ENCODE data around the gene FGF4. TPM values are rescaled to one million over a fixed set of nuclear protein-coding genes. Genes with fewer than 3 reads are reported as not detected.

FGF4 gene
- total and polyA plus RNA-seq, 2 donors (not counting 3 experiments of a cell fraction or from before 2014, with no cell fraction given), result not detected

DNA sequence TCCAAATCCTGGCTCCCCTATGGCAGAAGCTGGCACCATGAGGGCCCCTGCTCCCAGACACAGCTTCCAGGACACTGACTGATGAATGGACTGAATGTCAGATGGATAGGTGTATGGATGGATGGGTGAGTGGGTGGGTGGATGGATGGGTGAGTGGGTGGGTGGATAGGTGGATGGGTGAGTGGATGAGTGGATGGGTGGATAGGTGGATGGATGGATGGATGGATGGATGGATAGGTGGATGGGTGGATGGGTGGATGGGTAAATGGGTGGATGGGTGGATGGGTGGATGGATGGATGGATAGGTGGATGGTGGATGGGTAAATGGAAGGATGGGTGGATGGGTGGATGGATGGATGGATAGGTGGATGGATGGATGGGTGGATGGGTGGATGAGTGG is 39.8 kb upstream of the FGF4 start:
- Histone ChIP-seq H3K9me1 (replicated peaks; ENCODE audit: control insufficient read depth, extremely low read depth, insufficient read depth, low read length) (no peaks in the 10 kb centered on the region), H3K79me2 (ENCODE audit: control insufficient read depth, insufficient read depth, low read length) (no peaks in the 10 kb centered on the region), H3K4me2 (ENCODE audit: insufficient read depth, low read length) (no peak overlapping the region), H3K9me3 (replicated peaks; ENCODE audit: control insufficient read depth, insufficient read depth, low read length) (no peaks in the 10 kb centered on the region), H3K4me1 (ENCODE audit: control insufficient read depth, extremely low read depth, insufficient read depth, low read length) (no peaks in the 10 kb centered on the region), H3K36me3 (ENCODE audit: control insufficient read depth in 2 of 2, extremely low read depth in 1 of 2, insufficient read depth in 2 of 2, low read length in 2 of 2) (no peaks in the 10 kb centered on the region), H2AFZ (ENCODE audit: low read depth, low read length) (no peak overlapping the region), H3K9ac (replicated peaks; ENCODE audit: extremely low read depth, insufficient read depth, low read length) (no peak overlapping the region), H3K27me3 (ENCODE audit: control insufficient read depth in 2 of 2, insufficient read depth in 2 of 2, low read length in 2 of 2) (peaks cover 29 to 35% of the 10 kb centered on the region in 2 experiments), H4K20me1 (replicated peaks; ENCODE audit: control insufficient read depth, extremely low read depth, insufficient read depth, low read length) (no peaks in the 10 kb centered on the region), H3K27ac (ENCODE audit: insufficient read depth, low read depth, low read length) (no peak overlapping the region), H3K4me3 (replicated peaks in 1 of 3; ENCODE audit: insufficient read depth in 1 of 3, low read depth in 1 of 3, low read length in 3 of 3) (no peak overlapping the region)
- CTCF ChIA-PET, result no interaction called here
- POLR2A ChIA-PET, result no interaction called here
- dilution Hi-C loops (cut with MboI; ENCODE audit: extremely low pct_ligation_motif_present, low sequenced_read_pairs), result no loop called here
- TF ChIP-seq GATA2 (IDR thresholded peaks at IDR 0.05; ENCODE audit: insufficient read depth, insufficient read length, low read depth, low read length) (no peak), POLR2A (IDR thresholded peaks at IDR 0.05; ENCODE audit: low read depth, low read length) (no peak), MAX (IDR thresholded peaks at IDR 0.05; ENCODE audit: insufficient read depth, insufficient read length) (no peak)
- FAIRE-seq (no peak), DNase-seq (ENCODE audit: low read depth, low spot score) (no peak)
- intact Hi-C loops (cut with micrococcal nuclease), result no loop called here
- BruUV-seq (replicated peaks), result no TSS peak

DNA sequence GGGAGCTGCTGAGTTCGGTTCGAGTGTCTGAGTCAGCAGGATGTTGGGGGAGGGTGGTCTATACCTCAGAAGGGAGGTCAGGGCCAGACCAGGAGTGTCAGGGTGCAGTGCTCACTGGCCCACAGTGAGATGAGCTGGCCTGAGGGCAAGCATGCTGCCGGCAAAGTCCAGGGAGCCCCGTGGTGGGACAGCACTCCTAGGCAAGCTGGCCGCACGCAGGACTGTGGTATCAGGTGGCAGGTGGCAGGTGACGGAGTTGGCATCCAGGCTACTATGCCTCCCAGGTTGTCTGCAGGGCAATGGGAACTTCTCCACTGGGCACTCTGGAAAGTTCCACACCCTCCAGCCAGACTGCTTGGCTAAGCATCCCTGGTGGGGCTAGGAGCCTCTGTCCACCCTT is 39.3 kb upstream of the FGF4 start:
- intact Hi-C loops (cut with micrococcal nuclease) (no loop called here), dilution Hi-C loops (cut with MboI; ENCODE audit: extremely low pct_ligation_motif_present, low sequenced_read_pairs) (no loop called here)
- Histone ChIP-seq H3K4me2 (ENCODE audit: insufficient read depth, low read length) (no peak overlapping the region), H3K4me1 (ENCODE audit: control insufficient read depth, extremely low read depth, insufficient read depth, low read length) (no peaks in the 10 kb centered on the region), H3K9me3 (replicated peaks; ENCODE audit: control insufficient read depth, insufficient read depth, low read length) (no peaks in the 10 kb centered on the region), H4K20me1 (replicated peaks; ENCODE audit: control insufficient read depth, extremely low read depth, insufficient read depth, low read length) (no peaks in the 10 kb centered on the region), H3K9ac (replicated peaks; ENCODE audit: extremely low read depth, insufficient read depth, low read length) (no peak overlapping the region), H3K9me1 (replicated peaks; ENCODE audit: control insufficient read depth, extremely low read depth, insufficient read depth, low read length) (no peaks in the 10 kb centered on the region), H3K27me3 (ENCODE audit: control insufficient read depth in 2 of 2, insufficient read depth in 2 of 2, low read length in 2 of 2) (peaks cover 27 to 32% of the 10 kb centered on the region in 2 experiments), H3K36me3 (ENCODE audit: control insufficient read depth in 2 of 2, extremely low read depth in 1 of 2, insufficient read depth in 2 of 2, low read length in 2 of 2) (no peaks in the 10 kb centered on the region), H2AFZ (ENCODE audit: low read depth, low read length) (no peak overlapping the region), H3K27ac (ENCODE audit: insufficient read depth, low read depth, low read length) (no peak overlapping the region), H3K4me3 (replicated peaks in 1 of 3; ENCODE audit: insufficient read depth in 1 of 3, low read depth in 1 of 3, low read length in 3 of 3) (no peak overlapping the region), H3K79me2 (ENCODE audit: control insufficient read depth, insufficient read depth, low read length) (no peaks in the 10 kb centered on the region)
- no TSS peak for BruUV-seq (replicated peaks)
- ChIA-PET CTCF (no interaction called here), POLR2A (no interaction called here)
- TF ChIP-seq FOS (IDR thresholded peaks at IDR 0.05; ENCODE audit: borderline replicate concordance, insufficient read depth, low read length) (no peak), POLR2AphosphoS5 (IDR thresholded peaks at IDR 0.05; ENCODE audit: insufficient read depth, low read depth, low read length) (no peak), JUN (IDR thresholded peaks at IDR 0.05; ENCODE audit: borderline replicate concordance, insufficient read depth, insufficient read length, low read depth) (no peak), GATA2 (IDR thresholded peaks at IDR 0.05; ENCODE audit: insufficient read depth, insufficient read length, low read depth, low read length) (no peak), EZH2 (IDR thresholded peaks at IDR 0.05; ENCODE audit: borderline replicate concordance, low read depth, low read length, severe bottlenecking) (no peak), MYC (IDR thresholded peaks at IDR 0.05; ENCODE audit: low read depth, low read length) (no peak), MAX (IDR thresholded peaks at IDR 0.05; ENCODE audit: insufficient read depth, insufficient read length) (no peak), POLR2A (IDR thresholded peaks at IDR 0.05; ENCODE audit: low read depth, low read length) (no peak)
- TF ChIP-seq, protein P1, sequence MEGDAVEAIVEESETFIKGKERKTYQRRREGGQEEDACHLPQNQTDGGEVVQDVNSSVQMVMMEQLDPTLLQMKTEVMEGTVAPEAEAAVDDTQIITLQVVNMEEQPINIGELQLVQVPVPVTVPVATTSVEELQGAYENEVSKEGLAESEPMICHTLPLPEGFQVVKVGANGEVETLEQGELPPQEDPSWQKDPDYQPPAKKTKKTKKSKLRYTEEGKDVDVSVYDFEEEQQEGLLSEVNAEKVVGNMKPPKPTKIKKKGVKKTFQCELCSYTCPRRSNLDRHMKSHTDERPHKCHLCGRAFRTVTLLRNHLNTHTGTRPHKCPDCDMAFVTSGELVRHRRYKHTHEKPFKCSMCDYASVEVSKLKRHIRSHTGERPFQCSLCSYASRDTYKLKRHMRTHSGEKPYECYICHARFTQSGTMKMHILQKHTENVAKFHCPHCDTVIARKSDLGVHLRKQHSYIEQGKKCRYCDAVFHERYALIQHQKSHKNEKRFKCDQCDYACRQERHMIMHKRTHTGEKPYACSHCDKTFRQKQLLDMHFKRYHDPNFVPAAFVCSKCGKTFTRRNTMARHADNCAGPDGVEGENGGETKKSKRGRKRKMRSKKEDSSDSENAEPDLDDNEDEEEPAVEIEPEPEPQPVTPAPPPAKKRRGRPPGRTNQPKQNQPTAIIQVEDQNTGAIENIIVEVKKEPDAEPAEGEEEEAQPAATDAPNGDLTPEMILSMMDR (IDR thresholded peaks at IDR 0.05; ENCODE audit: extremely low read depth in 1 of 2, insufficient read depth in 1 of 2, low read depth in 1 of 2, low read length in 2 of 2), result no peak
- FAIRE-seq (no peak), DNase-seq (ENCODE audit: low read depth, low spot score) (no peak)

Measured in endothelial cell of umbilical vein (primary cell).